Fibroblast of the aortic adventitia (primary cell): ENCODE measurements around the gene IFI6. TPM values are rescaled to one million over a fixed set of nuclear protein-coding genes. Genes with fewer than 3 reads are reported as not detected.

Experiments used
- DNase-seq: peaks from one replicate; pipeline ENCODE4 v3.0.0-alpha.2; 2010; ENCODE audit warnings: low read depth
- H3K4me3 ChIP-seq: 2 replicates; pipeline ENCODE4 v1.5.1; 2011; ENCODE audit warnings: low read depth, mild to moderate bottlenecking, control low read depth, low read length, moderate library complexity
- CTCF ChIP-seq: IDR thresholded peaks from 2 replicates; pipeline ENCODE4 v1.5.1; 2011; ENCODE audit warnings: mild to moderate bottlenecking, low read length, control low read depth, inconsistent platforms; ENCODE audit not compliant: insufficient read depth
- total RNA-seq: library from RNA; depleted of rRNA; stranded (reverse); fragments of >200 nt; gene quantifications from 2 replicates; pipeline ENCODE4 v1.2.3, GENCODE V29; 2012; ENCODE audit warnings: low replicate concordance

The IFI6 gene
- total RNA-seq, 1 donor: 64.7 TPM

- H3K4me3 ChIP-seq: peak overlapping the region; percentile 60
- no peak for TF ChIP-seq CTCF
- DNase-seq: peak; percentile 51
These were observed 739 bp upstream of the IFI6 start for GRCh38 chr1:27672750-27673112.

GRCh38 chr1:27669876-27670275, 2.1 kb downstream of the IFI6 start:
- TF ChIP-seq CTCF: no peak
- no peak for DNase-seq

GRCh38 chr1:27668808-27669723, 2.9 kb downstream of the IFI6 start:
- TF ChIP-seq CTCF: peak; percentile 98
- peak; percentile 66 for DNase-seq
- H3K4me3 ChIP-seq: peak overlapping the region; percentile 67

More at GRCh38 chr1:27669876-27670275, 2.1 kb downstream of the IFI6 start:
- H3K4me3 ChIP-seq: no peak overlapping the region

- DNase-seq: no peak
- no peak overlapping the region for H3K4me3 ChIP-seq
- no peak for TF ChIP-seq CTCF
These were observed 3.7 kb downstream of the IFI6 start for GRCh38 chr1:27668121-27668807.

- DNase-seq: no peak
- no peak for TF ChIP-seq CTCF
- H3K4me3 ChIP-seq: no peak overlapping the region
These were observed 5.2 kb downstream of the IFI6 start for GRCh38 chr1:27666791-27667254.

GRCh38 chr1:27666294-27666693, 5.7 kb downstream of the IFI6 start:
- no peak for DNase-seq
- TF ChIP-seq CTCF: no peak

More at GRCh38 chr1:27666294-27666693, 5.7 kb downstream of the IFI6 start:
- H3K4me3 ChIP-seq: no peak overlapping the region
